Mesenchymal stem cell (in vitro differentiated cells and primary cell): ENCODE data around the gene MMP11.

ENCODE experiments used
- DNase-seq: peaks from one replicate; pipeline ENCODE4 v3.0.0-alpha.2; 2013
- H2AFZ ChIP-seq: one replicate; pipeline ENCODE4 v1.6.1; 2013; ENCODE audit warnings: low read depth, mild to moderate bottlenecking, control low read depth, inconsistent platforms, low read length, moderate library complexity
- H2AK5ac ChIP-seq: 2 replicates; pipeline ENCODE4 v1.6.1; 2013; ENCODE audit warnings: low read length, moderate library complexity, mild to moderate bottlenecking, inconsistent platforms; ENCODE audit not compliant: severe bottlenecking
- H2BK120ac ChIP-seq: one replicate; pipeline ENCODE4 v1.6.1; 2013; ENCODE audit warnings: low read depth, mild to moderate bottlenecking, inconsistent platforms, low read length, moderate library complexity
- H2BK12ac ChIP-seq, 2 experiments: one replicate each; pipeline ENCODE4 v1.6.1; 2013; ENCODE audit warnings: inconsistent platforms in 2 of 2, low read length in 2 of 2, mild to moderate bottlenecking in 2 of 2, moderate library complexity in 2 of 2, control low read depth in 1 of 2
- H2BK15ac ChIP-seq: one replicate; pipeline ENCODE4 v1.6.1; 2013; ENCODE audit warnings: mild to moderate bottlenecking, low read depth, inconsistent platforms; ENCODE audit not compliant: poor library complexity, severe bottlenecking
- H2BK5ac ChIP-seq: 2 replicates; pipeline ENCODE4 v1.6.1; 2013; ENCODE audit warnings: low read depth, mild to moderate bottlenecking, low read length, control low read depth, inconsistent platforms; ENCODE audit not compliant: poor library complexity, severe bottlenecking
- H3K14ac ChIP-seq, 2 experiments: one replicate each; pipeline ENCODE4 v1.6.1; 2013; ENCODE audit warnings: inconsistent platforms in 2 of 2, low read length in 2 of 2, control low read depth in 1 of 2, mild to moderate bottlenecking in 1 of 2, moderate library complexity in 1 of 2
- H3K18ac ChIP-seq, 2 experiments: one replicate each; pipeline ENCODE4 v1.6.1; 2013; ENCODE audit warnings: inconsistent platforms in 2 of 2, low read length in 2 of 2, control low read depth in 1 of 2, low read depth in 1 of 2, mild to moderate bottlenecking in 1 of 2
- H3K23ac ChIP-seq, 2 experiments: one replicate each; pipeline ENCODE4 v1.6.1; 2013; ENCODE audit warnings: inconsistent platforms in 2 of 2, low read length in 2 of 2, mild to moderate bottlenecking in 2 of 2, moderate library complexity in 2 of 2, control low read depth in 1 of 2
- H3K27ac ChIP-seq: 2 replicates; pipeline ENCODE4 v1.5.1; 2013; ENCODE audit warnings: mild to moderate bottlenecking, moderate library complexity, low read length, control low read depth, inconsistent platforms; ENCODE audit not compliant: poor library complexity, severe bottlenecking
- H3K27me3 ChIP-seq, 2 experiments: 2 replicates each; pipeline versions ENCODE4 v1.6.1 to v1.7.0; 2013; ENCODE audit warnings: low read length in 2 of 2, mild to moderate bottlenecking in 2 of 2, moderate library complexity in 2 of 2, control low read depth in 1 of 2, inconsistent platforms in 1 of 2; ENCODE audit not compliant: control insufficient read depth in 1 of 2, insufficient read depth in 1 of 2
- H3K36me3 ChIP-seq, 2 experiments: 2 replicates each; pipeline versions ENCODE4 v1.6.1 to v1.7.0; 2013; ENCODE audit warnings: low read length in 2 of 2, control low read depth in 1 of 2, inconsistent platforms in 1 of 2, low read depth in 1 of 2, mild to moderate bottlenecking in 1 of 2; ENCODE audit not compliant: insufficient read depth in 2 of 2, control insufficient read depth in 1 of 2
- H3K4ac ChIP-seq, 2 experiments: one replicate each; pipeline ENCODE4 v1.6.1; 2013; ENCODE audit warnings: inconsistent platforms in 2 of 2, low read length in 2 of 2, mild to moderate bottlenecking in 2 of 2, moderate library complexity in 2 of 2, control low read depth in 1 of 2, low read depth in 1 of 2
- H3K4me1 ChIP-seq: 2 replicates; pipeline ENCODE4 v1.6.1; 2013; ENCODE audit warnings: low read depth, low read length, control low read depth; ENCODE audit not compliant: control insufficient read depth, insufficient read depth
- H3K4me2 ChIP-seq: 2 replicates; pipeline ENCODE4 v1.6.1; 2013; ENCODE audit warnings: low read length, mild to moderate bottlenecking, inconsistent platforms; ENCODE audit not compliant: poor library complexity, severe bottlenecking
- H3K4me3 ChIP-seq, 2 experiments: 2 replicates each; pipeline versions ENCODE4 v1.5.1 to v1.7.0; 2013; ENCODE audit warnings: low read length in 2 of 2, mild to moderate bottlenecking in 2 of 2, control low read depth in 1 of 2, low read depth in 1 of 2; ENCODE audit not compliant: insufficient read depth in 1 of 2
- H3K79me1 ChIP-seq: replicated peaks from 2 replicates; pipeline ENCODE4 v1.6.1; 2013; ENCODE audit warnings: mild to moderate bottlenecking, control low read depth, low read length, inconsistent platforms; ENCODE audit not compliant: poor library complexity, severe bottlenecking
- H3K9ac ChIP-seq: 2 replicates; pipeline ENCODE4 v1.7.0; 2013; ENCODE audit warnings: mild to moderate bottlenecking, low read length, moderate library complexity
- H3K9me3 ChIP-seq: 2 replicates; pipeline ENCODE4 v1.7.0; 2013; ENCODE audit warnings: mild to moderate bottlenecking, low read length; ENCODE audit not compliant: control insufficient read depth
- H4K8ac ChIP-seq: one replicate; pipeline ENCODE4 v1.6.1; 2013; ENCODE audit warnings: inconsistent platforms, mild to moderate bottlenecking, low read length, moderate library complexity
- H4K91ac ChIP-seq: one replicate; pipeline ENCODE4 v1.6.1; 2013; ENCODE audit warnings: mild to moderate bottlenecking, low read length, inconsistent platforms
- WGBS: methylation state at CpG from one replicate; pipeline ENCODE4 v1.1.7; 2013; ENCODE audit warnings: mixed read lengths; 5-methylcytosine and 5-hydroxymethylcytosine counted together

MMP11 gene

DNA sequence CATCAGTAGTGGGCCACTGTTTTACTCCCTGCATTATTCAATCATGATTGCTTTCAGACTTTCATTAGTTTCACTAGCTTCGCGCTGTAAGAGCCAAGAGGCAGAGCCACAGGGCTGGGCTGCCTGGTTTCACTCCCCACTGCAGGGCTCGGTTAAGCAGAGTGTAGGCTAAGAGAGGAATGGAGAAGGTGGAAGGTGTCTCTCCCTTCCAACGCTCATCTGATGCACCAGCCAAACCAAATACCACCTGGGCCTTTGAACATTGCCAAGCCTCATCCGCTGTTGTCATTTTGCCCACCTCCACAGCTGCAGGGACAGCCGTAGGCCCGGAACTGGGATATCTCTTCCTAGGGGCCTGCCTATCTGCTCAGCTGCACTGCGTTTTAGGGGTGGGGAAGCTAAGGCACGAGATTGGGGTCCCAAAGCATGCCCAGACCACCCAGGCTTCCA, 13.6 kb downstream of the MMP11 start:
- peak overlapping the region; percentile 50 for H2BK120ac ChIP-seq
- H3K14ac ChIP-seq: peak overlapping the region in 1 of 2 experiments; percentile 9
- peak overlapping the region; percentile 23 for H2AK5ac ChIP-seq
- DNase-seq: no peak
- H4K8ac ChIP-seq: peak overlapping the region; percentile 98
- peaks cover under 1 to 6% of the 10 kb centered on the region in 2 experiments for H3K36me3 ChIP-seq
- H3K4me1 ChIP-seq: peaks cover 33% of the 10 kb centered on the region
- H3K23ac ChIP-seq: no peak overlapping the region
- peak overlapping the region; percentile 91 for H4K91ac ChIP-seq
- H3K79me1 ChIP-seq: peaks cover 1% of the 10 kb centered on the region
- H3K9ac ChIP-seq: peak overlapping the region; percentile 97
- no peaks in the 10 kb centered on the region for H3K9me3 ChIP-seq
- H2BK12ac ChIP-seq: peak overlapping the region; percentile 28 to 61
- WGBS: 89% methylated on average over 9 of the region's 9 CpGs
- H3K4me3 ChIP-seq: peak overlapping the region in 1 of 2 experiments; percentile 75
- H3K27me3 ChIP-seq: no peaks in the 10 kb centered on the region
- peak overlapping the region; percentile 29 for H2AFZ ChIP-seq
- H2BK15ac ChIP-seq: no peak overlapping the region
- peak overlapping the region; percentile 6 to 61 for H3K18ac ChIP-seq
- H2BK5ac ChIP-seq: no peak overlapping the region
- H3K4ac ChIP-seq: peak overlapping the region in 1 of 2 experiments; percentile 35
- H3K4me2 ChIP-seq: peak overlapping the region; percentile 70
- H3K27ac ChIP-seq: peak overlapping the region; percentile 82

DNA sequence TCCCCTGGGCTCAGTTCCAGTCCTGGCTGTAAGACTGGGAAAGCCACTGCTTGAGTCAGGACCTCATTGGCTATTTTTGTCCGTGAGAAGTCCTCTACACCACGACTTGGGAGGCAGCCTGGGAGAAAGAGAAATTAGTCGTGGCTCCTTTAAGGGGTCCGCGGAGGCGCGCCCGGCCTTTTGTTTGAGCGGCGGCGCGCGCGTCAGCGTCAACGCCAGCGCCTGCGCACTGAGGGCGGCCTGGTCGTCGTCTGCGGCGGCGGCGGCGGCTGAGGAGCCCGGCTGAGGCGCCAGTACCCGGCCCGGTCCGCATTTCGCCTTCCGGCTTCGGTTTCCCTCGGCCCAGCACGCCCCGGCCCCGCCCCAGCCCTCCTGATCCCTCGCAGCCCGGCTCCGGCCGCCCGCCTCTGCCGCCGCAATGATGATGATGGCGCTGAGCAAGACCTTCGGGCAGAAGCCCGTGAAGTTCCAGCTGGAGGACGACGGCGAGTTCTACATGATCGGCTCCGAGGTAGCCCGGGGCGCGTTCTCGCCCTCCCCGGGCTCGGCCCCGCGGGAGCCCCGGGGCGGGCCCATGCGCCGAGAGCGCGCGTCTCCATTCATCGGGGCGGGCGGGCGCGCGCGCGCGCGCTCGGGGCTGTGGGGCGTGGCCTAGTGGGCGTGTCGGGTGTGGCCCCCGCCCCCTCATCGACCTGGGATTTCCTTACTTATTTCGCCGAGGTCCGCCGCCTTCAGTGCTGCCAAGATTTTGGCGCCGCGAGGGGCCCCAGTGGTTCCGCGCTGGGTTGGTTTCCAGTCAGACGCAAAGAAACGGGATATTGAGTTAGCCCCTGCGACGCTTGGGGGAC, 14.3 kb downstream of the MMP11 start, which contains the start of gene SMARCB1:
SMARCB1 (plus strand) TSS at position 215 of the 848 bp plus-strand sequence; CDS start at position 419, 204 bp downstream.
- H2AFZ ChIP-seq: peak within 1 kb of the TSS; percentile 68
- H4K8ac ChIP-seq: peak within 1 kb of the TSS; percentile 100
- H3K27me3 ChIP-seq: no peaks in the 10 kb centered on the region
- H3K9ac ChIP-seq: peak within 1 kb of the TSS; percentile 97
- peak within 1 kb of the TSS; percentile 98 to 100 for H3K18ac ChIP-seq
- peaks cover 28% of the 10 kb centered on the region for H3K4me1 ChIP-seq
- peak within 1 kb of the TSS; percentile 100 for H2BK5ac ChIP-seq
- no peaks in the 10 kb centered on the region for H3K9me3 ChIP-seq
- H2BK12ac ChIP-seq: peak within 1 kb of the TSS; percentile 28 to 61
- H2BK120ac ChIP-seq: peak within 1 kb of the TSS; percentile 100
- H3K27ac ChIP-seq: peak within 1 kb of the TSS; percentile 97
- H4K91ac ChIP-seq: peak within 1 kb of the TSS; percentile 99
- peak within 1 kb of the TSS; percentile 82 for H3K4me2 ChIP-seq
- H2BK15ac ChIP-seq: peak within 1 kb of the TSS; percentile 98
- H2AK5ac ChIP-seq: peak within 1 kb of the TSS; percentile 63
- under 1% methylated on average over 80 of the region's 97 CpGs for WGBS
- peak within 1 kb of the TSS; percentile 79 to 93 for H3K23ac ChIP-seq
- H3K4ac ChIP-seq: peak within 1 kb of the TSS; percentile 100
- peaks cover 1% of the 10 kb centered on the region for H3K79me1 ChIP-seq
- peaks cover 6 to 7% of the 10 kb centered on the region in 2 experiments for H3K36me3 ChIP-seq
- H3K14ac ChIP-seq: peak within 1 kb of the TSS in 1 of 2 experiments; percentile 98
- peak within 1 kb of the TSS; percentile 94 to 97 for H3K4me3 ChIP-seq
- DNase-seq: peak; percentile 97

DNA sequence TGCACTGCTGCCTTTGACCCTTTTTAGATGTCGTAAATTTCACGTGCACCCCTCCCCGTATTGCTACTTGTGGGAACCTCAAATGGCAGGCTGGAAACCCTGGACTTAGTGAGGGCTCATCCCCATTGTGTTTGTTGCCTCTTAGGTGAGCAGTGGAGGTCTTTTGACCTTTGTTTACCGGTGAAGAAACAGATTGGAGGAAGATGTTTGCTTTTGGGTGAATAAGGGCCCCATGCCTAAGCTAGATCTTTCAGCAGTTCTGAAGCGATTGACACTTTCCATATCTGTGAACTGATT, 14.9 kb downstream of the MMP11 start:
- no peaks in the 10 kb centered on the region for H3K27me3 ChIP-seq
- H4K91ac ChIP-seq: no peak overlapping the region
- H4K8ac ChIP-seq: no peak overlapping the region
- no peaks in the 10 kb centered on the region for H3K9me3 ChIP-seq
- no peak overlapping the region for H2AK5ac ChIP-seq
- H2BK5ac ChIP-seq: no peak overlapping the region
- peak overlapping the region; percentile 26 to 80 for H3K18ac ChIP-seq
- peaks cover 7 to 13% of the 10 kb centered on the region in 2 experiments for H3K36me3 ChIP-seq
- H2BK120ac ChIP-seq: no peak overlapping the region
- peaks cover 26% of the 10 kb centered on the region for H3K4me1 ChIP-seq
- H3K23ac ChIP-seq: no peak overlapping the region
- peak overlapping the region in 1 of 2 experiments; percentile 64 for H3K14ac ChIP-seq
- peaks cover 5% of the 10 kb centered on the region for H3K79me1 ChIP-seq
- peak overlapping the region; percentile 97 for H3K9ac ChIP-seq
- H3K4ac ChIP-seq: peak overlapping the region in 1 of 2 experiments; percentile 55
- peak overlapping the region; percentile 82 for H3K4me2 ChIP-seq
- H3K27ac ChIP-seq: peak overlapping the region; percentile 30
- H3K4me3 ChIP-seq: peak overlapping the region; percentile 59 to 97
- no peak overlapping the region for H2AFZ ChIP-seq
- peak overlapping the region in 1 of 2 experiments; percentile 38 for H2BK12ac ChIP-seq
- 5% methylated on average over 5 of the region's 5 CpGs for WGBS
- H2BK15ac ChIP-seq: no peak overlapping the region
- DNase-seq: no peak

DNA sequence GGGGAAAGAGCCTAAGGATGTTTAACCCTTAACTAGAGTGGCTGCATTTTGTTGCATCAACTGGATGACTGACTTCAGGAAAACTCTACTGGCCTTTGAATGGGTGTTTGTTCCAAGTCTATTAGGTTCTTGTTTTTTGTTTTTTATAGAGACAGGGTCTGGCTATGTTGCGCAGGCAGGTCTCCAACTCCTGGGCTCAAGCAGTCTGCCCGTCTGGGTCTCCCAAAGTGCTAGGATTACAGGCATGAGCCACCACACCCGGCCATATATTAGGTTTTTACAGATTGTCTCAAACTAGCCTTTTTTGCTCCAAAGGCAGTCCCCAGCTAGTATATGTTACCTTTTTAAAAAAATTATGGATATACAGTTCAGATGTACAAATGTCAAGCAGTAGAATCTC, 15.3 kb downstream of the MMP11 start:
- Histone ChIP-seq H2BK5ac (no peak overlapping the region), H2AK5ac (no peak overlapping the region), H3K4ac (no peak overlapping the region), H3K4me3 (peak overlapping the region in 1 of 2 experiments; percentile 97), H3K4me2 (peak overlapping the region; percentile 82), H2BK120ac (no peak overlapping the region), H3K79me1 (peaks cover 5% of the 10 kb centered on the region), H4K8ac (no peak overlapping the region), H3K14ac (peak overlapping the region in 1 of 2 experiments; percentile 64), H3K27ac (no peak overlapping the region), H3K18ac (no peak overlapping the region), H3K4me1 (peaks cover 26% of the 10 kb centered on the region), H3K27me3 (no peaks in the 10 kb centered on the region), H2BK12ac (no peak overlapping the region), H4K91ac (no peak overlapping the region), H2AFZ (no peak overlapping the region), H3K23ac (no peak overlapping the region), H3K9ac (peak overlapping the region; percentile 97), H2BK15ac (no peak overlapping the region), H3K9me3 (no peaks in the 10 kb centered on the region), H3K36me3 (peaks cover 11 to 16% of the 10 kb centered on the region in 2 experiments)
- no peak for DNase-seq
- WGBS: 61% methylated on average over 2 of the region's 3 CpGs
